ENCODE results near the gene MAP4K5. TPM values are rescaled to one million over a fixed set of nuclear protein-coding genes. Genes with fewer than 3 reads are reported as not detected.
"Not testable (repeated sequence)": the region's sequence is repeated elsewhere in the genome, so short reads cannot be mapped to it uniquely, and the experiment has no call there.

Gene MAP4K5
- total and polyA plus RNA-seq, 2 of the 4 experiments (the other 2 are of a cell fraction) = 33.1 to 46.1 TPM

DNA sequence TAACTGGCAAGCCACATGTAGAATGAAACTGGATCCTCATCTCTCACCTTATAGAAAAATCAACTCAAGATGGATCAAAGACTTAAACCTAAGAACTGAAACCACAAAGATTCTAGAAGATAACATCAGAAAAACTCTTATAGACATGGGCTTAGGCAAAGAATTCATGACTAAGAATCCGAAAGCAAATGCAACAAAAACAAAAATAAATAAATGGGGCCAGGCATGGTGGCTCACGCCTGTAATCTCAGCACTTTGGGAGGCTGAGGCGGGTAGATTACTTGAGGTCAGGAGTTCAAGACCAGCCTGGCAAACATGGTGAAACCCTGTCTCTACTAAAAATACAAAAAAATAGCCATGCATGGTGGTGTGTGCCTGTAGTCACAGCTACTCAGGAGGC lies 20.4 kb upstream of the MAP4K5 start:
- H2AK5ac ChIP-seq (ENCODE audit: low read depth, low read length); H4K8ac ChIP-seq (ENCODE audit: low read depth in 2 of 2, low read length in 2 of 2); H4K91ac ChIP-seq (ENCODE audit: insufficient read depth, low read depth, low read length); CTCF ChIA-PET; H3K27me3 ChIP-seq (ENCODE audit: control insufficient read depth, insufficient read depth, low read length); in situ Hi-C loops (cut with MboI; ENCODE audit: low sequenced_read_pairs); H3K4me1 ChIP-seq (ENCODE audit: control insufficient read depth, insufficient read depth, low read length); dilution Hi-C loops (cut with HindIII; ENCODE audit: low sequenced_read_pairs, unreplicated experiment); H3K36me3 ChIP-seq (ENCODE audit: control insufficient read depth, insufficient read depth, low read length); H3K4me3 ChIP-seq (ENCODE audit: insufficient read depth, low read depth, low read length); BruUV-seq (replicated peaks); POLR2A ChIA-PET (ENCODE audit: unreplicated experiment); DNase-seq; H3K4me2 ChIP-seq (ENCODE audit: low read depth, low read length); intact Hi-C loops (cut with micrococcal nuclease); H3K56ac ChIP-seq (ENCODE audit: extremely low read depth, insufficient read depth, low read length); H2BK15ac ChIP-seq (ENCODE audit: low read depth, low read length); H2BK5ac ChIP-seq (ENCODE audit: low read depth, low read length, poor library complexity, severe bottlenecking); H2BK20ac ChIP-seq (ENCODE audit: low read depth, low read length); H3K4ac ChIP-seq (ENCODE audit: low read depth, low read length); H3K9me1 ChIP-seq (ENCODE audit: insufficient read depth, low read length); H3K9ac ChIP-seq (ENCODE audit: low read depth, low read length); H3K27ac ChIP-seq (ENCODE audit: insufficient read depth, low read length); ATAC-seq (ENCODE audit: low read depth); H2AK9ac ChIP-seq (replicated peaks; ENCODE audit: low read depth, low read length, poor library complexity); H3K9me3 ChIP-seq (ENCODE audit: control insufficient read depth, insufficient read depth, low read length); H3K14ac ChIP-seq (replicated peaks; ENCODE audit: low read depth, low read length); H4K20me1 ChIP-seq (ENCODE audit: insufficient read depth, low read length); H3K18ac ChIP-seq (ENCODE audit: low read depth, low read length); H3K23ac ChIP-seq (ENCODE audit: low read depth, low read length); H2AFZ ChIP-seq (replicated peaks; ENCODE audit: low read length, poor library complexity); H4K5ac ChIP-seq (ENCODE audit: low read depth, low read length); H3K79me1 ChIP-seq (ENCODE audit: low read depth in 1 of 2, low read length in 2 of 2); H2BK120ac ChIP-seq (ENCODE audit: low read depth, low read length): not testable (repeated sequence)
- WGBS, 2 experiments (ENCODE audit: extremely low coverage in 2 of 2, insufficient read length in 1 of 2) = no CpG with 5 or more reads among the region's 3 CpGs

Data from IMR-90 (cell line).